Amniotic stem cell (primary cell): ENCODE measurements around the gene CCDC169.
A peak's percentile ranks its signal among the peaks of the same experiment; 100 is the strongest.

Experiments used
- DNase-seq: peaks from one replicate; lab custom pipeline; 2025; lab: John Stamatoyannopoulos, UW

The CCDC169 gene

DNA sequence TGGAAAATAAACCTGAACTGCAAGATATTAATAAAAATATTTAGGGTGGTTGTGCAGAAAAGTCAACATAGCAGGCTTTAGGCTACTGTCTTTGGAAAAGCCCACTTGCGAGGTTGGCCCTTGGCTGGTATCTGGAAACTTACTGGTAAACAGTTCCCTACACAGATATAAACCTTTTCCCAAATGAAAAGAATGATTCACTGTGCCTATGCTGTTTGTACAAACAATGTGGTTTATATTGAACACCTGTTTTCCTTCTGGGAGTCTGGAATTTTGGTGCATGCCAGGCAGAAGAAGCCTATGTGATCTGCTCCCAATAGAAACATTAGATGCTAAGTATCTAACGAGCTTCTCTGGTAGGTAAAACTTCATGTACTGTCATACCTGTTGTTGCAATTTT, 53.5 kb downstream of the CCDC169 start:
- no peak for DNase-seq

DNA sequence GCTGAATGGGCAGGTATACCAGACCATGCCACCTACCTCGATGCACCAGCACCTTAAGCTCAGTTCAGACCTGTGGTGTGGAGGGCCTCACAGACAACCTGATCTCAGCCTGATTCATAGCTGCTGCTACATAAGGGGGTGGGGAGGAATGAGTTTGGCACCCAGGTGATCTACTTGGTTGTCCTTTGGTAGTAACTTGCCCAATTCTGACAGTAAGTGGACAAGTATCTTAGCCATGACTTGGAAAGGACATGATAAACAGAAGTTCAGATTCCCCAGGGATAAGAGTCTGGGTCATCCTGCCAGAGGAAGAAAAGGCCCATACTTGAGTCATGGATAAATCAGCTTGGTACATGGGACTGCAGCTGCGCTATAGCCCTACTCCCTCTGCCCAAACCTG, 54.9 kb downstream of the CCDC169 start:
- DNase-seq: no peak

DNA sequence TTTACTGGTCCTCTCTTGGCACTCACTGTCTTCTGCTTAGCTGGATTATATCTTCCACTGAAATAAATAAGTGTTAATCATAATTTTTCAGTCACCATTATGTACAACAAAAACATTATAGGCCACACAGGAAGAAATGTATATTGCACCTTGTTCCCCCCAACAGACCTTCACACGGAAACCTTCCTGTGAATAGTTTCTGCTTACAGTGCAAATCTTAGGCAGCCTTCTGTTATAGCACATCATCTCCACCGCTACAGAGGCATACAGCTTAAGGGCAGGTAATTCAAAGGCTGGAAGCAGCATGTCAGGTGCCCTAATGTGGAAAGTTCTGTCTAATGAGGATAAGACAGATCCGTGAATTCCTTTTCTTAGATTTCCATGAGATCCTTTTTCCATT, 66.4 kb downstream of the CCDC169 start:
- no peak for DNase-seq

DNA sequence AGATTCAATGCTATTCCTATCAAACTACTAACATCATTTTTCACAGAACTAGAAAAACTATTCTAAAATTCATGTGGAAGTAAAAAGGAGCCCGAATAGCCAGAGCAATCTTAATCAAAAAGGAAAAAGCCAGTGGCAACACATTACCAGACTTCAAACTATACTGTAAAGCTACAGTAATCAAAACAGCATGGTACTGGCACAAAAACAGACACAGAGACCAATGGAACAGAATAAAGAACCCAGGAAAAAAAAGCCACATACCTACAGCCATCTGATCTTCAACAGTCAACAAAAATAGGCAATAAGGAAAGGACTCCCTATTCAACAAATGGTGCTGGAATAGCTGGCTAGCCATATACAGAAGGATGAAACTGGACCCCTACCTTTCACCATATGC, 72.9 kb downstream of the CCDC169 start:
- no peak for DNase-seq

DNA sequence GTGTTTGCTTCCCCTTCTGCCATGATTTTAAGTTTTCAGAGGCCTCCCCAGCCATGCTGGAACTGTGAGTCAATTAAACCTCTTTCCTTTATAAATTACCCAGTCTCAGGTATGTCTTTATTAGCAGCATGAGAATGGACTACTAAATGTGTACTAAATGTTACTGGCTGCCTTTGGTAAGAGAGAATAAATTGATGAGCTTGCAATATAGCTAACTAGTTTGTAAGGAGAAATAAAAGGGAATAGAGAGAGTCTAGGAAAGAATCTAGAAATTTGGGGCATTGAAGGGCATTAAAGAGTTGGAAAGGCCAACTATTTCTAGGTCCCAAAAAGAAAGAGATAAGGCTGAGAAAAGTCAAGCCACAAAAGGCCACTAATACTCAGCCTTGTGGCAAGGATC, 77.7 kb downstream of the CCDC169 start:
- no peak for DNase-seq

DNA sequence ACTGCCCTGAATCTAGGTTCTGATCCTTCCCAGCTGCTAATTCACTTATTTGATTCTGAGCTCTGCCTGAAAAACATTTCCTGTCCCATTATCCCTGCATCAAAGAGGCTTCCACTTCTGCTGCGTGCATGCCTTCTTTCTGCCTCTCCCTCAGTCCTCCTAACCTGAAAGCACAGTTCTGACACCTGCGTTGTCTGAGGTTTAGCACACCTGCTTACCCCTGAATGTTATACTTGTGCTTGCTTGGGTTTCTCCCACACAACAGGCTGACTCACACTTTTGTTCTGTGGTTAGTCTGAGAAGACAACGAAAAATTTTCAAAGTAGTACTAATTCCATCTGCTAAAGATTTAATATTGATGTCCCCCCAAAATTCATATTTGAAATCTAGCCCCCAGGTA, 80.2 kb downstream of the CCDC169 start:
- DNase-seq: no peak

GRCh38 chr13:36214163-36214921, 83.3 kb downstream of the CCDC169 start, which contains the start of gene SOHLH2:
Gene SOHLH2, minus strand, starts transcription at chr13:36214556. Its CDS starts 30 bp downstream, at chr13:36214526.
- DNase-seq: no peak

DNA sequence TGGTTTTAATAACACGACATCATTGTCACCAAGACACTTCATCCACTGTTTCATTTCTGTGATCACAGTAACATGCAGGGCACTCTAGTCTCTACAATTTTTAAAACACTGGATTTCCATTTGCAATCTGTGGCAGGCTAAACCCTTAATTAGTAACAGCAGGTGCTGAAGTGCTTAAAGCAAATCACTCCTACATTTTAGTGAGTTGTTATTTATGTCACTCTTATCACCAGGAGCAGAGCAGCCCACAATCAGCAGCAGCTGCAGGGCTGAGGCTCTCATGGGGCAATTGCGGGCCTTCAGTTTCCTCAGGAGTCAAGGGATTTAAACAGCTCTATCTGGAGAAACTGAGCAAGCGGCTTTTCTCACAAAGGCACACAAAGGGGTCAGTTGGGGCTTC, 84.8 kb downstream of the CCDC169 start:
- no peak for DNase-seq

GRCh38 chr13:36211567-36211966, 86.0 kb downstream of the CCDC169 start:
- DNase-seq: no peak

- DNase-seq: no peak
Observed at GRCh38 chr13:36210738-36211137, 86.9 kb downstream of the CCDC169 start.

DNA sequence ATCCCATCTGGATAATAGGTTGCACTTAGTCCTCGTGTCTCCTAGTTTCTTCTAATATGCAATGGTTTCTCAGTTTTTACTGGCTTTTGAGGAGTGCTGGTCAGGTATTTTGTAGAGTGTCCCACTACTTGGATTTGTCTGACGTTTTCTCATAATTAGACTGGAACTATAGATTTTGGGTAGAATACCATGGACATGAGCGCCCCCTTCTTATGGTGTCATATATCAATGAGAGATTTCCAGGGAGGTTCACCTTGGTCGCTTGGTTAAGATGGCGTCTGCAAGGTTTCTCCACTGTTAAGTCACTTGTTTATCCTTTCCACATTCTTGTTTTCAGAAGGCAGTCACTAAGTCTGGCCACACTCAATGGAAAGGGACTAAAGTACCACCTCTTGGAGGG, 89.9 kb downstream of the CCDC169 start:
- no peak for DNase-seq

GRCh38 chr13:36193151-36193855, 104.3 kb downstream of the CCDC169 start:
- DNase-seq: peak; percentile 65

DNA sequence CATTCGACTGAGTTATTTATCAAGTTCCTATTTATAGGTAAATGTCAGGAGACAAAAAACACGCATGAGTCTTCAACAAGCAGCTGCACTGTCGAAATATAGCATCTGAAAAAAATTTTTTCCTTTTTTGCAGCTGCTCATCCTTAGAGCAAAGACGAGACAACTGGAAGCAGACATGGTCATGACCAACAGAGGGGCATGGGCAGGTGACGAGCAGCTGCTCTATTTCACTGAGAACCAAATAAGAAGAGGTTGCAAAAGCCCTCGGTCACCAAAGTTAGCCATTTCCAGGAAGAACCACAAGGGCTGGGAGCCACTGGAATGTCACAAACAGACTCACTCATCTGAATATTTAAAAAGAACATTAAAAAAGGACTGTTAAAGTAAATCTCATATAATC, 105.4 kb downstream of the CCDC169 start:
- DNase-seq: no peak

DNA sequence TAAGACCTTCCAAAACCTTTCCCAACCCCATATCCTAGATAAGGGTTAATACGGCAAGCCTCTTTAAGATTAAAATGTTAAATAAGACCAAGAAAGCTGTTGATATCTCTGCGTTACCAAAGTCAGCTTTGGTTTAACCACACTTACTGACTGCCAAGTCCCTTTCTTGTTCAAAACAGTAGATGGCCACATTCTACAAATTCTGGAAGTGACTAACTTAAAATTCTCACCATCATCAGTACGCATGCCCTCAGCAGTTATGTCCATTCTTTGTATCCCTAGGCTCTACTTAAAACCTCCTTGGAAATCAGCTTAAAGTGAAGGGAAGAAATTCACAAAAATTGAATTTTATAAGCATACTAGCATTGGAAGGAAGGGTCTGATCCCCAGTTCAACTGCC, 106.8 kb downstream of the CCDC169 start:
- no peak for DNase-seq

DNA sequence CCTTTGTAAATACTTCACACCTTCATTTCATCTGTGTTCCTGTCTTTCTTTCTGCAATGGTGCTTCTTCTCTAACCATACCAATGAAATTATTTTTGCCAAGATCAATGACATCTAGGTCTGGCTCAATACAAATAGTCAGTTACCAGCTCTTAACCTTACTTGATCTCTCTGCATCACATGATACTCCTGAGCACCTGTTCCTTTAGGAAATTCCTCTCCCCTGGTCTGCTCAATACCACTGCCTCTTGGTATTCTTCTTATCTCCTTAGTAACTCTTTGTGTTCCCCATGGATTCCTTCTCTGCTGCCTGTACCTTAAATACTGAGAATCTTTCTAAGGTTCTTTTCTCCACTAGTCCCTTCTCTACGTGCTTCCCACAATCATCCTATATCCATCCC, 109.2 kb downstream of the CCDC169 start:
- DNase-seq: no peak

DNA sequence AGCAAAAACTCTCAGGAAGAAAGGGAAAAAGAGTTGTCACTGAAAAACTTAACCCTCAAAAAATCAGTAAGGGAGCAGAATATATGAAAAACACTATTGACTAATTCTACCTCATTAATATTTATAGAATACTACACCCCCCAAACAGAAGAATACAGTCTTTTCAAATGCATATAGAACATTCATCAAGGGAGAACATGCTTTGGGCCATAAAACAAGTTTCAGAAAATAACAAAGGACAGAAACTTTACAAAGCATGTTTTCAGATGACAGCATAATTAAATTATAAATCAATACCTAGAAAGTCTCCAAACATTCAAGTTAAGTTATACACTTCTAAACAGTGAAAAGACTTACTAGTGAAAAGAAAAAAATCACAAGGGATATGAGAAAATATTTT, 113.7 kb downstream of the CCDC169 start:
- DNase-seq: no peak
